Right atrium auricular region (tissue), 2 donors: ENCODE measurements around the gene KIF19. TPM values are rescaled to one million over a fixed set of nuclear protein-coding genes. Genes with fewer than 3 reads are reported as not detected.
A peak's percentile ranks its signal among the peaks of the same experiment; 100 is the strongest.

ENCODE experiments used
- DNase-seq: peaks from one replicate; pipeline ENCODE4 v3.0.0-alpha.2; 2019; ENCODE audit warnings: low spot score
- H3K27ac ChIP-seq, 2 donors: fragments of 200-600 bp; sonication (generic); 1 replicate in 1 of 2; 2 replicates in 1 of 2; pipeline ENCODE4 v1.5.1; 2016 to 2019
- H3K27me3 ChIP-seq, 2 donors: fragments of 200-600 bp; sonication (generic); one replicate each; pipeline versions ENCODE4 v1.5.1 to v1.6.0; 2017 to 2019
- H3K36me3 ChIP-seq: fragments of 200-600 bp; sonication (generic); one replicate; pipeline ENCODE4 v1.5.1; 2016
- H3K4me1 ChIP-seq, 2 donors: fragments of 200-600 bp; sonication (generic); one replicate each; pipeline versions ENCODE4 v1.5.1 to v1.6.0; 2017 to 2019
- H3K4me3 ChIP-seq, 2 donors: fragments of 200-600 bp; sonication (generic); 1 replicate in 1 of 2; 2 replicates in 1 of 2; pipeline ENCODE4 v1.5.1; 2017 to 2019; ENCODE audit warnings: mild to moderate bottlenecking in 1 of 2, moderate library complexity in 1 of 2
- H3K9me3 ChIP-seq, 2 donors: fragments of 200-600 bp; sonication (generic); one replicate each; pipeline ENCODE4 v1.5.1; 2019
- CTCF ChIP-seq, 2 donors: fragments of 200-600 bp; sonication (generic); IDR thresholded peaks; one replicate each; pipeline ENCODE4 v1.5.1; 2019; ENCODE audit warnings: antibody characterized with exemption in 2 of 2
- total RNA-seq, 2 donors: library from RNA; depleted of rRNA; stranded (reverse); fragments of >200 nt; gene quantifications; one replicate each; pipeline ENCODE4 v1.1.0, GENCODE V29; 2016

KIF19 gene
- total RNA-seq, 2 donors from 2014 or later, result 0.30 TPM; not detected in 1

- no peaks in the 10 kb centered on the region for H3K36me3 ChIP-seq
- no peak for DNase-seq
- peak overlapping the region; percentile 64 to 74 for H3K27ac ChIP-seq
- no peaks in the 10 kb centered on the region for H3K9me3 ChIP-seq
- H3K4me3 ChIP-seq, result no peak overlapping the region
- no peaks in the 10 kb centered on the region for H3K27me3 ChIP-seq
- peaks cover 0 to 22% of the 10 kb centered on the region in 2 donors for H3K4me1 ChIP-seq
- TF ChIP-seq CTCF (IDR thresholded peaks at IDR 0.05), result peak in 1 of 2 donors; percentile 12
Observed at GRCh38 chr17:74290340-74290739, 35.7 kb upstream of the KIF19 start.

- Histone ChIP-seq H3K4me1 (peaks cover 0 to 39% of the 10 kb centered on the region in 2 donors), H3K4me3 (no peak overlapping the region), H3K27ac (no peak overlapping the region), H3K9me3 (no peaks in the 10 kb centered on the region), H3K36me3 (no peaks in the 10 kb centered on the region), H3K27me3 (no peaks in the 10 kb centered on the region)
- no peak for DNase-seq
- no peak for TF ChIP-seq CTCF (IDR thresholded peaks at IDR 0.05)
Observed at GRCh38 chr17:74292495-74292894, 33.5 kb upstream of the KIF19 start.

- Histone ChIP-seq H3K36me3 (no peaks in the 10 kb centered on the region), H3K4me3 (no peak overlapping the region), H3K27ac (peak overlapping the region; percentile 74 to 88), H3K27me3 (no peaks in the 10 kb centered on the region), H3K9me3 (no peaks in the 10 kb centered on the region), H3K4me1 (peaks cover 0 to 31% of the 10 kb centered on the region in 2 donors)
- no peak for DNase-seq
- no peak for TF ChIP-seq CTCF (IDR thresholded peaks at IDR 0.05)
Observed at GRCh38 chr17:74295625-74296547, 30.1 kb upstream of the KIF19 start.

GRCh38 chr17:74296548-74296936 lies 29.5 kb upstream of the KIF19 start:
- peak overlapping the region; percentile 74 to 88 for H3K27ac ChIP-seq
- H3K4me1 ChIP-seq, result peaks cover 0 to 24% of the 10 kb centered on the region in 2 donors
- H3K36me3 ChIP-seq, result no peaks in the 10 kb centered on the region
- H3K27me3 ChIP-seq, result no peaks in the 10 kb centered on the region
- DNase-seq, result peak; percentile 81
- TF ChIP-seq CTCF (IDR thresholded peaks at IDR 0.05), result peak; percentile 57 to 81
- H3K9me3 ChIP-seq, result no peaks in the 10 kb centered on the region
- H3K4me3 ChIP-seq, result no peak overlapping the region

GRCh38 chr17:74297941-74298340 lies 28.1 kb upstream of the KIF19 start:
- no peak for DNase-seq

More at GRCh38 chr17:74297941-74298340, 28.1 kb upstream of the KIF19 start:
- Histone ChIP-seq H3K4me1 (peaks cover 0 to 19% of the 10 kb centered on the region in 2 donors), H3K27ac (no peak overlapping the region), H3K36me3 (no peaks in the 10 kb centered on the region), H3K4me3 (no peak overlapping the region), H3K27me3 (no peaks in the 10 kb centered on the region), H3K9me3 (no peaks in the 10 kb centered on the region)
- TF ChIP-seq CTCF (IDR thresholded peaks at IDR 0.05), result no peak
